Activated T-cell treated with anti-CD3 and anti-CD28 coated beads for 1 hour (primary cell): ENCODE results near the gene NRG3.

Source experiments
- DNase-seq: peaks from one replicate; pipeline ENCODE4 v3.0.0-alpha.2; 2020; ENCODE audit warnings: low read depth

Gene NRG3

DNA sequence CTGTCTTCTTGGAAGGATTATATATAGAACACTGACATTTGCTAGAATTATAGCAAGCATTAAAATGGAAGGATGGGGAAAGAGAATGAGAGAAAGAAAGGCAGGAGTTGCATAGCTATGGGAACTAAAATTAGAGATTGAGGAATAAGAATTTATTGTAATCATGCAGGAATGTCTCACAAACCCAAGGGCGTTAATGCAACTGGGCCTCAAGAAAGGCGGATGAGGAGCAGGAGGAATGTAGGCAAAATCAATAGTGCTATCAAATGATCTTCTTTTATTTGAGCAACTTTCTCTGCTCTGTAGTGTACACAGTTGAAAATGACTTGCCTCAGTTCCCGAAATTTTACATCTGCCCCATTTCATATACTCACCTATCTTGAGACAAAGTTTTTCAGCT is 1132.5 kb downstream of the NRG3 start:
- no peak for DNase-seq

DNA sequence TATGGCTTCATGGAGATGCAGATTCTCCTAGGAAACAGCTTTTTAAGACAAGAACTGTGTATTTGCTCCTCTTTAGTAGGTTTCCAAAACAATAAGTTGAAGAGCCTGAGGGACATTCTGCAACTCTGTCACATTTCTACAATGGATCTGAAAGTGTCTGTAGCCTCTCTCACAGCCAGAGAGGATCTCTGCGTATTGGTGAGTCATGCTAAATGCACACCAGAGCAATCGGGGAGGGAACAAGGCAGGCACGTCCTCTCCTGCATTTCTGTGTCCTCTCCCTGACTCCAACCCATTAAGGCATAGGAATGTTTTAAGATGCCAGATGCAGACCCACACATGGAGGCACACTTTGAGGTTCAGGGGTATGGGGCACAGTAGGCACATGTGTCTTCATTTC is 1137.9 kb downstream of the NRG3 start:
- no peak for DNase-seq

DNA sequence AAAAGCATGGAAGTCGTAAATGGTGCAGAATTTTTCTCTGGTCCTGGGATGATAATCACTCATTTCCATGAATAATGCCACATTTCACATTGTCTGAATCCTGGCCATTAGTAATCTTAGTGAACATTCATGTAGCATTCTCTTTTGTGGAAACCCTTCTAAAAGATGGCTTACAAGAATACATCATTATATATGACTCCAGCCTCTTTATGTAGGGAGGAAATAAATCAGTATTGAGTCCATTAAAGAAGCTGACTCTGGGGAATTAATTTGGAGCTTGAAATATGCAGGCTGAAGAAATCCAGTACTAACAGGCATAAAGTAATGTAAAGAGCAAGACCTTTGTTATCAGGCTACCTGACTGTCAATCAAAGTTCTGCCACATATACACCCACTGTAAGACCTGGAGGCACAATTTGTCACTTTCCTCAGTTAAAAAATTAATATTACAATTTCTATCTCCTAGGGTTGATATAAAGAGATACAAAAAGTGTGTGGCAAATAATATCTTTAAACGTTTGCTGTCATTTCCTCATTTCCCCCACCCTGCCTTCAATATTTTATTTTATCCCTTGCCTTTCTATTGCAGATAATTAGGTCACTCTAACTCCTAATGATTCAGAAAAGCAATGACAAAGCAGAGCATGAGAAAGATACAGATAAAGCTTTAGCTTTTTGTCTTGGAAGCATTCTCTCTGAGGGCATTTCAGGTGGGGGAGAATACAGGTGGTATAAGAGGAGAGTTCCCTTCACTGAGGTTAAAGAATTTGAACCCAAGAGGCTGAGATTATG is 1142.3 kb downstream of the NRG3 start:
- no peak for DNase-seq

DNA sequence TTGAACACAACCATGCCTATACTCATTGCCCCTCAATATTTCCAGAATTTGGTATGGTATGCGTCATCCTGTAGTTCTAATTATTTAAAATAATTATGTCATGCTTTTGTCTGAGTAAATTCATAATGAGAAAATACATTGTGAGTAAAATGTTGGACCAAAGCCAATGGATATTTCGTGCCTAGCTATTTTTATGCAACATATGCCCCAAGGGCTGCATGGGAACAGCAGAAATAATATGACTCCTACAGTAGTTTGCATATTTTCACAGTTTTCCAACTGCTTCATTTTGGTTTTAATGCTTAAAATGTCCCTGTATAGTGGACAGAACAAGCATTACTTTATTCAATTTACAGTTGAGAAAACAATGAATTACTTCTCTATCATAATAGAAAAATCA is 1148.7 kb downstream of the NRG3 start:
- no peak for DNase-seq
